Esophagus squamous epithelium (tissue), 5 donors: Measurements from ENCODE around the gene CTNNA2. TPM values are rescaled to one million over a fixed set of nuclear protein-coding genes. Genes with fewer than 3 reads are reported as not detected.

Experiments used
- DNase-seq: peaks from one replicate; lab custom pipeline; 2025; lab: John Stamatoyannopoulos, UW
- H3K27ac ChIP-seq, 4 donors: fragments of 200-600 bp; sonication (generic); one replicate each; pipeline ENCODE4 v1.5.1; 2016 to 2019; ENCODE audit warnings: mild to moderate bottlenecking in 1 of 4
- H3K27me3 ChIP-seq, 4 donors: fragments of 200-600 bp; sonication (generic); 1 replicate in 3 of 4; 2 replicates in 1 of 4; pipeline versions ENCODE4 v1.5.1 to v1.6.0; 2017 to 2021; ENCODE audit warnings: antibody characterized with exemption in 1 of 4
- H3K36me3 ChIP-seq, 3 donors: fragments of 200-600 bp; sonication (generic); one replicate each; pipeline ENCODE4 v1.5.1; 2016 to 2019
- H3K4me1 ChIP-seq, 3 donors: fragments of 200-600 bp; sonication (generic); one replicate each; pipeline ENCODE4 v1.5.1; 2017 to 2019
- H3K4me3 ChIP-seq, 4 donors: fragments of 200-600 bp; sonication (generic); 1 replicate in 3 of 4; 2 replicates in 1 of 4; pipeline ENCODE4 v1.5.1; 2016 to 2019; ENCODE audit warnings: mild to moderate bottlenecking in 2 of 4, moderate library complexity in 1 of 4
- H3K9me3 ChIP-seq, 3 donors: fragments of 200-600 bp; sonication (generic); one replicate each; pipeline ENCODE4 v1.5.1; 2016 to 2019
- CTCF ChIP-seq, 6 experiments: fragments of 450-650 bp in 4 of 6; fragments of 200-600 bp in 2 of 6; sonication (generic) in 2 of 6; IDR thresholded peaks; one replicate each; pipeline ENCODE4 v1.5.1; 2016 to 2019; ENCODE audit warnings: antibody characterized with exemption in 6 of 6, mild to moderate bottlenecking in 4 of 6, moderate library complexity in 4 of 6
- POLR2A ChIP-seq, 4 donors: fragments of 450-650 bp; IDR thresholded peaks; one replicate each; pipeline ENCODE4 v1.6.1; 2017; ENCODE audit warnings: antibody characterized with exemption in 4 of 4, mild to moderate bottlenecking in 4 of 4, moderate library complexity in 3 of 4
- WGBS, 2 donors: methylation state at CpG; one replicate each; pipeline ENCODE4 v1.1.5; 2018; 5-methylcytosine and 5-hydroxymethylcytosine counted together
- intact Hi-C: fragments of 100-400 bp; cut with DNase I; formaldehyde crosslinking; loops from one replicate; pipeline ENCODE4 v1.15.0; 2022
- total RNA-seq, 4 donors: library from RNA; depleted of rRNA; stranded (reverse); fragments of >200 nt; gene quantifications; one replicate each; pipeline ENCODE4 v1.1.0, GENCODE V29; 2016
- donor health status: DM: yes; HTN: yes; CAD: no.

CTNNA2 gene
- total RNA-seq, 4 donors from 2014 or later: not detected

GRCh38 chr2:80517316-80517715, 1004.5 kb downstream of the CTNNA2 start:
- no peaks in the 10 kb centered on the region for H3K4me1 ChIP-seq
- no peak for TF ChIP-seq CTCF (IDR thresholded peaks at IDR 0.05)
- TF ChIP-seq POLR2A (IDR thresholded peaks at IDR 0.05): no peak
- H3K4me3 ChIP-seq: no peak overlapping the region
- DNase-seq: no peak
- H3K36me3 ChIP-seq: no peaks in the 10 kb centered on the region
- H3K27ac ChIP-seq: no peak overlapping the region
- H3K27me3 ChIP-seq: no peaks in the 10 kb centered on the region
- WGBS, 2 donors: 40 to 62% methylated on average over 3 of the region's 3 CpGs
- no peaks in the 10 kb centered on the region for H3K9me3 ChIP-seq
- intact Hi-C loops: no loop called here

GRCh38 chr2:80519121-80519643, 1006.3 kb downstream of the CTNNA2 start:
- no peak for DNase-seq
- H3K36me3 ChIP-seq: no peaks in the 10 kb centered on the region
- no peaks in the 10 kb centered on the region for H3K9me3 ChIP-seq
- H3K4me3 ChIP-seq: no peak overlapping the region
- intact Hi-C loops: no loop called here
- H3K4me1 ChIP-seq: no peaks in the 10 kb centered on the region
- TF ChIP-seq CTCF (IDR thresholded peaks at IDR 0.05): no peak
- H3K27me3 ChIP-seq: no peaks in the 10 kb centered on the region
- 64 to 67% methylated on average over 3 of the region's 3 CpGs for WGBS, 2 donors
- H3K27ac ChIP-seq: no peak overlapping the region

- H3K36me3 ChIP-seq: no peaks in the 10 kb centered on the region
- TF ChIP-seq CTCF (IDR thresholded peaks at IDR 0.05): no peak
- no peak for TF ChIP-seq POLR2A (IDR thresholded peaks at IDR 0.05)
- H3K9me3 ChIP-seq: no peaks in the 10 kb centered on the region
- intact Hi-C loops: no loop called here
- no peaks in the 10 kb centered on the region for H3K4me1 ChIP-seq
- H3K27ac ChIP-seq: no peak overlapping the region
- DNase-seq: no peak
- 20 to 67% methylated on average over 1 of the region's 1 CpG for WGBS, 2 donors
- H3K27me3 ChIP-seq: no peaks in the 10 kb centered on the region
- no peak overlapping the region for H3K4me3 ChIP-seq
Observed at GRCh38 chr2:80519699-80520291, 1006.9 kb downstream of the CTNNA2 start.

GRCh38 chr2:80525152-80525551, 1012.3 kb downstream of the CTNNA2 start:
- Histone ChIP-seq H3K4me1 (no peaks in the 10 kb centered on the region), H3K27ac (no peak overlapping the region), H3K9me3 (no peaks in the 10 kb centered on the region), H3K27me3 (no peaks in the 10 kb centered on the region), H3K36me3 (no peaks in the 10 kb centered on the region), H3K4me3 (no peak overlapping the region)
- DNase-seq: no peak
- TF ChIP-seq CTCF (IDR thresholded peaks at IDR 0.05) (no peak), POLR2A (IDR thresholded peaks at IDR 0.05) (no peak)
- intact Hi-C loops: no loop called here
- 63 to 73% methylated on average over 2 of the region's 2 CpGs for WGBS, 2 donors

DNA sequence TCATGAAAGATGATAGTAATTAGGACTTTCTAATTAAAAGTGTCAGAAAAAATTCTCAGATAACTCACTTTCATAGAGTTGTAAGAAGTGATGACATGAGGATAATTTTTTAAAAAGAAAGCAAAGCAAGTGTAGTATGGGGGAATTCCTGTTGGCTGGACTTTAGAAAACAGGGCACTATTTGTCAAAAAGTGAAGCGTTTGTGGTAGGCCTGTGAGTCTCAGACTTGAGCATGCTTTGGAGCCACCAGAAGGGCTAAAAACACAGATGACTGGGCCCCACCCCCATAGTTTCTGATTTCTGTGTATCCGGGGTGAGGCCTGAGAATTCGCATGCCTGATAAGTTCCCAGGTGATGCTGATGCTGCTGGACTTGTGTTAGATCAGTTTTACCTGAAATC, 1014.3 kb downstream of the CTNNA2 start:
- intact Hi-C loops: no loop called here
- WGBS, 2 donors: 62 to 84% methylated on average over 3 of the region's 3 CpGs
- Histone ChIP-seq H3K27me3 (no peaks in the 10 kb centered on the region), H3K4me1 (no peaks in the 10 kb centered on the region), H3K27ac (no peak overlapping the region), H3K4me3 (no peak overlapping the region), H3K36me3 (no peaks in the 10 kb centered on the region), H3K9me3 (no peaks in the 10 kb centered on the region)
- TF ChIP-seq CTCF (IDR thresholded peaks at IDR 0.05) (no peak), POLR2A (IDR thresholded peaks at IDR 0.05) (no peak)
- no peak for DNase-seq
